Omental fat pad (tissue), 4 donors: ENCODE data around the gene SLFN12. TPM values are rescaled to one million over a fixed set of nuclear protein-coding genes. Genes with fewer than 3 reads are reported as not detected.

Source experiments
- ATAC-seq: fragments of 150-250 bp; one replicate; pipeline ENCODE4 v1.9.1; 2016; ENCODE audit warnings: mild to moderate bottlenecking, moderate library complexity; ENCODE audit not compliant: low FRiP score
- DNase-seq: peaks from one replicate; pipeline ENCODE4 v3.0.0-alpha.2; 2019; ENCODE audit warnings: low spot score
- total RNA-seq, 4 donors: library from RNA; depleted of rRNA; stranded (reverse); fragments of >200 nt; gene quantifications; one replicate each; pipeline ENCODE4 v1.1.0, GENCODE V29; 2016
- TF ChIP-seq, protein P1 (sequence below), 3 donors: fragments of 450-650 bp; IDR thresholded peaks; one replicate each; pipeline ENCODE4 v1.5.1; 2016 to 2017; ENCODE audit warnings: antibody characterized with exemption in 3 of 3, mild to moderate bottlenecking in 3 of 3, moderate library complexity in 2 of 3

Gene SLFN12
- 10 to 100 TPM in 2 of 4 donors, 1 to 10 TPM in 2; 9.0 to 24.7 (median 11.0) TPM for total RNA-seq

DNA sequence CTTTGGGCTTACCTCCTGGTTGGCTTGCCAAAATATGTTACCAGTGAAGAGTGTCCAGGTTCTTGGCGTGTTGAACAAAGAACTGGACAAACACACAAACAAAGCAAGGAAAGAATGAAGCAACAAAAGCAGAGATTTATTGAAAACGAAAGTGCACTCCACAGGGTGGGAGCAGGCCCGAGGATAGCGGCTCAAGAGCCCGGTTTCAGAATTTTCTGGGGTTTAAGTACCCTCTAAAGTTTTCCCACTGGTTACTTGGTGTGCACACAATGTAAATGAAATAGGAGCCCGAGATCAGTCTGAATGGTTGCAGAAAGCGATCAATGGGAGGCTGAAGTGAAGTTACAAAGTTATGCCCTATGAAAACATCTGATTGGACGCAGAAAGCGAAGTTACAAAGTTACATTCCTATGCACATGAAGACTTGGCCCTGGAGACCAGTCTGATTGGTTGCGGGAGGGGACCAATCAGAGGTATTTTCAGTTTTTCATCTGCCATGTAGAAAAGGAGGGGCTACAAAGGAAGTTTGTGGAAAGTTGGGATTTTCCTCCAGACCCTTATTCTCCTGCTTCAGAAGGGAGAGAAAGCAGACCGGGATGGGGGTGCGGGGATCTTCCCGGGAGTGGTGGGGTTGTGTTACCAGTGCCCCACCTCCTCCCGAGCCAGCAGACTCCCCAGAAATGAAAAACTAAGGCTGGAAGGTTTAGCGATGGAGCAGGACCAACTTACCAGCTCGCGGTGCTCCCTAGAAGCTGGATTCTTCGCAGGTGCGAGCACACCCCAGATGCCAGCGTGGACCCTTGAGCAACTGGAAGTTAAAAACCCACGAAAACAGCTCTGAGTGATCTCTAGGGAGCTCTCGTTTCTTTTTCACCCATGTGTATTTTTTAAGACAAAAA lies at the start of gene SLFN12:
SLFN12 (minus strand) TSS at position 325 of the 899 bp plus-strand sequence. CDS start 9,472 bp downstream, outside the sequence.
- no peak for DNase-seq
- TF ChIP-seq, protein P1, sequence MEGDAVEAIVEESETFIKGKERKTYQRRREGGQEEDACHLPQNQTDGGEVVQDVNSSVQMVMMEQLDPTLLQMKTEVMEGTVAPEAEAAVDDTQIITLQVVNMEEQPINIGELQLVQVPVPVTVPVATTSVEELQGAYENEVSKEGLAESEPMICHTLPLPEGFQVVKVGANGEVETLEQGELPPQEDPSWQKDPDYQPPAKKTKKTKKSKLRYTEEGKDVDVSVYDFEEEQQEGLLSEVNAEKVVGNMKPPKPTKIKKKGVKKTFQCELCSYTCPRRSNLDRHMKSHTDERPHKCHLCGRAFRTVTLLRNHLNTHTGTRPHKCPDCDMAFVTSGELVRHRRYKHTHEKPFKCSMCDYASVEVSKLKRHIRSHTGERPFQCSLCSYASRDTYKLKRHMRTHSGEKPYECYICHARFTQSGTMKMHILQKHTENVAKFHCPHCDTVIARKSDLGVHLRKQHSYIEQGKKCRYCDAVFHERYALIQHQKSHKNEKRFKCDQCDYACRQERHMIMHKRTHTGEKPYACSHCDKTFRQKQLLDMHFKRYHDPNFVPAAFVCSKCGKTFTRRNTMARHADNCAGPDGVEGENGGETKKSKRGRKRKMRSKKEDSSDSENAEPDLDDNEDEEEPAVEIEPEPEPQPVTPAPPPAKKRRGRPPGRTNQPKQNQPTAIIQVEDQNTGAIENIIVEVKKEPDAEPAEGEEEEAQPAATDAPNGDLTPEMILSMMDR (IDR thresholded peaks at IDR 0.05), result no peak
- ATAC-seq, result peak; percentile 86

DNA sequence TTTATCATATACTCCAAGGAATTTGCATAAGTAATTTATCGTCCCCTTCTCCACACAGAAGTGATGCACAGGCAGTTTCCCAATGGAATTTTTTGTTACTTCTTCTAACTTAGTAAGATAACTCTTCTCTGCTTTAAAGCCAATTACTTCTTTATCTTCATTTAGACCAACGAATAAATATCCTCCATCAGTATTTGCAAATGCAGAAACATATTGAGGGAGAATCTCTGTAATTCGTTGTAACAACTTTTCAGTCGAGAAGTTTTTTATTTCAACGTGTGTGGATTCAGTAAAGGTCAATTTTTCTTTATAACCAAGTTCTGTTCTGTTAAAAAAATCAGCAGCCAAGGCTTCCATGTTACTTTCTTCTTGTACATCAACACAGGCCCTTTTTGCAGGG lies 47.0 kb upstream of the SLFN12 start:
- ATAC-seq, result no peak
- TF ChIP-seq, protein P1 (IDR thresholded peaks at IDR 0.05), result no peak
- DNase-seq, result no peak

DNA sequence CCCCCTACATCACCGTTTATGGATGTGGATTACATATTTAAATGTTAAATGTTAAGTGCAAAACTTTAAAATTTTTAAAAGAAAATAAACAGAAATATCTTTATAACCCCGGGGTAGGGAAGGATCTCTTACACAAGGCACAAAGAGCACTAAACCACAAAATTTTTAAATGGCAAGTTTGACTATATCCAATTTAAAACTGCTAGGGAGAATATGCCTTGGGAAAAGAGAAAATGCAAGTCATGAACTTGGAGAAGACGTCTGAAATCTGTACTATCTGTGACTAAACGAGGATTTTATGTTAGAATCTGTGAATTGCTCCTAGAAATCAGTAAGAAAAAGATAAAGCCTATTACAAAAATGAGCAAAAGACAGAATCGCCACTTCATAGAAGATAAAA lies 44.9 kb upstream of the SLFN12 start:
- DNase-seq (no peak), ATAC-seq (no peak)
- TF ChIP-seq, protein P1 (IDR thresholded peaks at IDR 0.05), result no peak

DNA sequence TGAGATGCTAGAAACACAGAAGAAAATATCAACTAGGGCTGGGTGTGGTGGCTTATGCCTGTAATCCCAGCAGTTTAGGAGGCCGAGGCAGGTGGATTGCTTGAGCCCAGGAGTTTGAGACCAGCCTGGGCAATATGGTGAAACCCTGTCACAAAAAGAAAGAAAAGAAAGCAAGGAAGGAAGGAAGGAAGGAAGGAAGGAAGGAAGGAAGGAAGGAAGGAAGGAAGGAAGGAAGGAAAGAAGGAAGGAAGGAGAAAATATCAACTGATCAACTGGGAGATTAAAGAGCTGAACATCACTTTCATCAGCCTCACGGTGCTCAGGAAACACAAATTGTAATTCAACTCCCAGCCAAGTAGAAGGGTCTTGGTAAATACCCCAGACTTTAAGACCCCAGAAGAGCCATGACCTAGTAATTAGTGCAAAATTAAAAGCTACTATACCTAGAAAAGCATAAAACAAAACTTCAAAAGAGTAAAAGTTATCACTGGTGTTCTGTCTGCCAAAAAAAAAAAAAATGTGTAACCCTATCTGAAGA lies 44.1 kb upstream of the SLFN12 start:
- DNase-seq (no peak), ATAC-seq (no peak)
- TF ChIP-seq, protein P1 (IDR thresholded peaks at IDR 0.05), result no peak

DNA sequence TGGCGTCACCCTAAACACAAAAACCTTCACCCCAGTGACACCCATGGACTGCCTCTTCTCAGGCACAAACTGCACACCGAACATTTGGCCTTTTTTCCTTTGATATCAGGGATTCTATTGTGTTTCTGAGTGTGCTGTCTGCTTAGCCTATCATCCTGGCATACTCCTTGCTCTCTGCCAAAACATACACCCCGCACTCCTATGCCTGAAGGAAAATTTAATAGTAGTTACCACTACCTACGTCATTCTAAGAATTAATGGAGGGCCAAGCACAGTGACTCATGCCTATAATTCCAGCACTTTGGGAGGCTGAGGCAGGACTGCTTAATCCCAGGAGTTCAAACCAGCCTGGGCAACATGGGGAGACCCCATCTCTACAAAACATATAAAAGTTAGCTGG lies 36.2 kb upstream of the SLFN12 start:
- TF ChIP-seq, protein P1 (IDR thresholded peaks at IDR 0.05), result no peak
- ATAC-seq (no peak), DNase-seq (no peak)

DNA sequence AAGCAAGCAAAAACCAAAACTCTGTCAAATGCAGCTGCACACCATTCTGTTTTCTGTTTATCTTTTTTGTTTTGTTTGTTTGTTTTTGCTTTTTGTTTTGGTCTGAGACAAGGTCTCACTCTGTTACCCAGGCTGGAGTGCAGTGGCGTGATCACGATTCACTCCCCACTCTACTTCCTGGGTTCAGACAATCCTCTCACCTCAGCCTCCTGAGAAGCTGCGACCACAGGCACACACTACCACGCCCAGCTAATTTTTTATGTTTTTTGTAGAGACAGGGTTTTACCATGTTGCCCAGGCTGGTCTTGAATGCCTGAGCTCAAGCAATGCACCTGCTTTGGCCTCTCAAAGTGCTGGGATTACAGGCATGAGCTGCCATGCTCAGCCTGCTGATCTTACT lies 35.5 kb upstream of the SLFN12 start:
- no peak for DNase-seq
- no peak for ATAC-seq
- TF ChIP-seq, protein P1 (IDR thresholded peaks at IDR 0.05), result no peak
